GM19455 (cell line): ENCODE measurements around the gene CNTFR.

Experiments
- ATAC-seq: cut with Tn5 transposase; IDR thresholded peaks from one replicate; pipeline ENCODE4 v1.9.1; 2021; ENCODE audit not compliant: unreplicated experiment

The CNTFR gene

DNA sequence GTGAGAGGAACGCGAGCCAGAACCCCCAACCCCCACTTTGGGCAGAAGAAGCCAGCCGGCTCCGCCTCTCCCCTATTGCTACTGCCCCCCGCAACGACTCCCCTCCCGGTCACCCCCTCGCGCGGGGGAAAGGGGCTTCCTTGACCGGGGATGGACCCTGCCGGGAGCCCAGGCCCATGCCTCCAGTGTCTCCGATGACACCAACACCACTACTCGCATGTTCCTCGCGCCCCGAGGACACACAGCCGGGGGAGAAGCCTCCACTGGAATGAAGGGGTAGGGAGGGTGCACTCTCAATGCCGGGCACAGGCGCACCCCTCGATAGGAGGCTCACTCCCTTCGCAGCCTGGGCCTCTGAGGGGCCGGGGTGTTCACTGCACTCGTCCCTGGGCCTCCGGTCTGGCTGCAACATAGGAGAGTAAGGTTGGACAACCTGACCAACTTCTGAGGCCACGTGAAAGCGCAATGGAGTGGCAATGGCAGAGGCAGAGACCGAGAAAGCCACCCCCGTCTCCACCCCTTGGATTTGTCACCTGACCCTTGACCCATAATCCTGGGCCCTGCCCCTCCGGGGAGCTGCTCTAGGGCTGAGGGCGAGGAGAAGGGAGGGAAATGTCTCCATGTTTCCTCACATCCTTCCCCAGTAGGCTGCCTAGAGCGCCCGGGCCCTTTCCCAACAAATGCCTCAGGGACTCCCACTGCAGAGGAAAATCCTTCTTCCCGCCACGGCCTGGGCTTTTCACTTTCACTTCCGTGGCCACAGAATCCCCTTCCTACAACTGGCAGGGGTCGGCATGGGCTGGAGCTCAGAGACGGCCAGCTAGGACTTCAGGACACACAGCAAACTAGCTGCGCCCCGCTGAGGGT lies 1.1 kb upstream of the CNTFR start:
- no peak for ATAC-seq

DNA sequence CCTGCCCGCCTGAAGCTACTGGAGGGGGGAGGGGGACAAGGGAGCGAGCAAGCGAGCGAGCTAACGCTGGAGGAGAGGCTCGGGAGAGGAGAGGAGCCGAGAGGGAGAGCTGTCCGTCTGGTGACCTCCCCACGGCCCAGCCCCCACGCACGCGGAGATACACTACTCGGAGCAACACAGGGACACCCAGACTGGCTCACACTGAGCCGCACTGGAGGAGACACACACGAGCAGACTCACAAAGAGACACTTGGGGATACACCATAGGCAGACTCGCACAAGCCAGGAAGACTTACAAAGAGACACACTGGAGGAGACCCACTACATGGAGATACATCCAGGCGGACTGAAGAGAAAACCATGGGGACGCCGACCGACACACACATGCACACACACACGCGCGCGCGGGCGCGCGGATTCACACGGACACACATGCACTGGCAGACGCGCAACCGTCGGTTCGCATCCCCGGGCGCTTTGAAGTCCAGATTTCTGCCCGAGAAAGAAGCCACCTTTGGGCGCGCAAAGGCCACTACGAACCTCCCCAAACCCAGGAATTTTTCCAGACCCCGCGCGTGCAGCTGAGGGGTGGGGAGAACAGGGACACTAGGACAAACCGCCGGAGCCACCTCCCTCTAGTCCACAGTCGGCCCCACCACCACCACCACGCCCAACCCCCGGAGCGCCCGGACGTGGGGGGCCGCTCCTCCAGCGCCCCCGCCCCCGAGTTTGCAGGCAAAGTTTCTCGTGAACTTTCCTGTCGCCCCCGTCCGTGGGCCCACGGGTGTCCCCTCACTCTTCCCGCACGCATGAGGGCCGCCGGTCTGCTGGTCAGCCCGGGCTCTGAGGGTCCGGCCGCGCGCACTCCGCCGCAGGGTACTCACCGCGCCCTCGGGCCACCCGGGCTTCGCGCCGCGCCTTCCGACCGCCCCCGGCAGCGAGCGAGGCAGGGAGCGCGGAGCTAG lies 571 bp downstream of the CNTFR start:
- ATAC-seq, result no peak

DNA sequence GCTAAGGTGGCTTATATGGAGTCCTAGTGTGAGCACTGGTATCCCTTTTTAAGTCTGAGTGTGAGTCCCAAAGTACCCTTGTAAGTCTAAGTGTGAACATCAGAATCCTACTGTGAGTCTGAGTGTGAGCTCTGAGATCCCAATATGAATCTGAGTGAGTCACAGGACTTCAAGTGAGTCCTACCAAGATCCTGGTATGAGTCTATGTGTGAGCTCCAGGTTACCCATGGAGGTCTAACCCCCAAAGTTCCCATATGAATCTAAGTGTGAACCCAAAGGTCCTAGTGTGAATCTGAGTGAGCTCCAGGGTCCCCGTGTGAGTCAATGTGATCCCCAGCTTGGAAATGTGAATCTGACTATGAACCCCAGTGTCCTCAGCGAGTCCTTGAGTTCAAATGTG lies 2.3 kb downstream of the CNTFR start:
- no peak for ATAC-seq

DNA sequence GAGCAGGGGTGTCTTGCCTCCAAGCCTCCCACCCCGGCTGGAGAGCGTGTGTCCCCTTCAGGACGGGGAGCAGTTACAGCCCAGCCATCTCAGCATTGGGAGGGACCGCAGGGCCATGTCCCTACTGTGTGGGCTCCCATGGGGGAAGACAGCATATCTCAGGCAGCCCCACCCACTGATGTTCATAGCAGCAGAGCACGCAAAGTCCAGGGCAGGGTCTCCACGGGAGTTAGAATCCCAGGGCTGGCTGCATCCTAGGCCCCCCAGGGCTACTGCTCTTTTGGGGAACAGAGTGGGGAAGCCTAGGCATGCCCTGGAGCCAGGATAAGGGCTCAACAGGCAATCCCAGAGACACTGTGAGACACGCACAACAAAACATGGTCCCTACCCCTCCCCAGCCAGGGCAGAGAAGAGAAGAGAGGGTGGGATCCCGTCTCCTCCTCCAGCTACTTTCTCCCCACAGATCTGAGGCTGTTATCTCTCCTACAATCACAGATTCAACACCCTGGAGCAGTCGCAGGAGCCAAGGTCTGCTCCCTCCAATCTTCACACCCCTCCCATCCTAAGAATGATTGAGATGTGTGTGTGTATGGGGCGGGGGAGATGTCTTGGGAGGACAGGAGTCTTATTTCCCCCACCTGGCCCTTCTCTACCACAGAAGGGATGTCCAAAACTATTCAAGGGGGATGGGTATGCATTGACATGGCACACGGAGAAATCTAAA lies 3.4 kb downstream of the CNTFR start:
- ATAC-seq, result no peak

DNA sequence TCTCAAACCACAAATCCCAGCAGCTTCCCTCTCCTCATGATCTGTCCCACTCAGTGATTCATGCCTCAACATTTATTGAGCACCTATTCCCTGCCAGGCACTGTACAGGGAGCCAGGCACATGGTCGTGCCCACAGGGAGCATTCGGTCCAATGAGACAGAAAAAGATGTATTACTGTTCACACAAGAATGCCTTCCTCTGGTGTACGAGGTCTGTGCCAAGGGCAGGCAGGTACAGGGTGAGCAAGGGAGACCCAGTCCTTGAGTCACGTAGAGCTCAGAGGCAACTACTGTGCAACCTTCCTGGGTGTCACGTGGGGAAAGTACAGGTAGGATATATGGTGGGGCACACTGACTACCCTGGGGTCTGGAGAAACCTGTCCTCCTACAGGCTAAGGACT lies 4.6 kb downstream of the CNTFR start:
- no peak for ATAC-seq

DNA sequence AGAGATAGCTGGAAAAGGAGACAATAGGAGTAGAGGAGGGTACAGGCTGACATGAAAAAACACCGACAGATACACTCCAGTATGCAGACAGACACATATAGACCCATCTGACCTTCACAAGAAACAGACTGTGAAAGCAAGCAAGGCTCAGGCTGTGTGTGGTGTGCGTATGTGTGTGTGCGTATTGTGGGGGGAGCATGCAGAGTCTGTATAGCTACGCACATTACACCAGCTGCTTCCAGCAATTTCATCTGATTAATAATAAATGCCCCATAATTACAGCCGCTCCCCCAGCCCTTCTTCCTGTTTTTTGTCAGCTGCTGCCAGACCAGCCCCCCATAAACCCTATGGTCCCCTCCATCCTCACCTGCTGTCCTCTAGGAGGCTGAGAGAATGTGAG lies 6.7 kb downstream of the CNTFR start:
- ATAC-seq, result no peak

DNA sequence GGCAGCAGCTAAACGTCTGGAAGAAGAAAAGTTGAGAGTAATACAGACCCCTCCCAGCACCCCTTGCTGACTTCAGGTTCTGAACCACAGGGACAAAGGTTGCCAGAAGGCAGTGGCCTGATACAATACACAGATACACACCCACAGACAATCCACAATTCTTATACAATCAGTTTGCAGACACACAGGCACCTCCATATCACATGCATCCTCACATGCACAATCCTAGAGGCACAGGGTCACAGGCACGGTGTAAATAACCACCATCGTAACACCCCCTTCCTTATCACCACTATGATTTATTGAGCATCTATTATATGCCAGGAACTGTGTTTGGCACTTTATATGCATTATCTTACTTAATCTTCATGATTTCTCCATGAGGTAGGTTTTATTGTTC lies 8.2 kb downstream of the CNTFR start:
- no peak for ATAC-seq

DNA sequence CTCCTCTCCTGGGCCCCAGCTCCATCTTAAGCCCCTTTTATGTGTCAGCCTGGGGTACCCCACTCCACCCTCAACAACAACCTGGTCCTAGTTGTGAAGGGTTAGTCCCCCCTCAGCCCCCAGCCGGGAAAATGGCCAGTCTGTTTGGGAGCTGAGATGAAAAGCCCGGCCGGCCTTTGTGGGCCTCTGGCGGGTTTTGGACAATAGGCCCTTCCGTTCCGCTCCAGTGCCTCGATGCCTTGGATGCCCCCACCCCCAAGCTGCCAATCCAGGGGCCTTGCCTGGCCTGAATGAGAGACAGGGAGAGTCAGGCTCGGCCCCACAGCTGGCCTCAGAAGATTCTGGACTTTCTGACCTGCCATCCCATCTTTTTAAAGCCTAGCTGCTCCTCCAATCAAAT lies 9.2 kb downstream of the CNTFR start:
- no peak for ATAC-seq

DNA sequence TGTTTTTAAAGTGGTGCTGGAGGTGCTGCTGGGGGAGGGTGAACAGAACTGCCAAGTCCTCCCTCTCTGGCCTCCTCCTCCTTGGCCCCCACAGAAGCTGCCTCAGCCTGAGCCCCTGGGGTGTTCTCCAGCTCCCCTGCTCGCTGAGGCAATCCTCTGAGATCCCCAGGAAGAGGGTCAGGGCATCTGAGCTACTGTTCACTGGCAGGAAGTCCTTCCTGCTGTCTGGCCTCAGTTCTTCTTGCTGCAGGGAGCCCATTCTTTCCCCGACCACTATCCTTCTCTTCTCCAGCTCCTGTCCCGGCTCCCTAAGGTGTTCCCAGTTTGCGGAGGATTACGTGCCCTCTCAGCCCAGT lies 9.7 kb downstream of the CNTFR start:
- no peak for ATAC-seq

DNA sequence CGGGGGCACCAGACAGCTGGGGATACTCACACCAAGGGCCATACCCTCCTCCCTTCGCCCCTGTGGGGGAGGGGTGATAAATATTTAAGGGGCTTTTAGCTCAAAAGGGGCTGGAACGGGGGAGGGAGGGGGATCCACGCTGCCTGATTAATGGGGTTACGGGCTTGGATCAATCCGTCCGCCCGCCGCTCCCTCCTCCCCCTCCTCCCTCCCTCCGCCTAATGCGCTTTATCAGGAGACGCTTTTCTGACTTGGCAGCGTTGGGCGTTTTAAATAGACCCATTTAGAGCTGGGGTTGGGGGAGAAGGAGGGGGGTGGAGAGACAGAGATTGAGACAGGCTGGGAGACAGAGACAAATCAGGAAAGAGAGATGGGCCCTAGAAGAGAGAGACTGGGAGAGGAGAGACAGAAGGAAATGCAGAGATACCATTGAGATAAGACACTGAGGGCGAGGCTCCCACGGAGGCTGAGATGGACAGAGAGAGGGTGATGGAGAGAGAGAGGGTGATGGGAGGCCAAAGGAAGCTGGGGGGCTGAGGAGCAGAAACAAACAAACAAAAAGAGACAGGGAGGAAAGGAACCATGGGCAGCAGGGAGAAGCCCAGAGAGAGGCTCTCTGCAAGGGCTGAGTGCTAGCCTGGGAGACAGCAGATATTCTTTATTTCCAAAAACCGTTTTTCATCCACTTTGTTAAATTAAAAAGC lies 10.3 kb downstream of the CNTFR start:
- no peak for ATAC-seq

DNA sequence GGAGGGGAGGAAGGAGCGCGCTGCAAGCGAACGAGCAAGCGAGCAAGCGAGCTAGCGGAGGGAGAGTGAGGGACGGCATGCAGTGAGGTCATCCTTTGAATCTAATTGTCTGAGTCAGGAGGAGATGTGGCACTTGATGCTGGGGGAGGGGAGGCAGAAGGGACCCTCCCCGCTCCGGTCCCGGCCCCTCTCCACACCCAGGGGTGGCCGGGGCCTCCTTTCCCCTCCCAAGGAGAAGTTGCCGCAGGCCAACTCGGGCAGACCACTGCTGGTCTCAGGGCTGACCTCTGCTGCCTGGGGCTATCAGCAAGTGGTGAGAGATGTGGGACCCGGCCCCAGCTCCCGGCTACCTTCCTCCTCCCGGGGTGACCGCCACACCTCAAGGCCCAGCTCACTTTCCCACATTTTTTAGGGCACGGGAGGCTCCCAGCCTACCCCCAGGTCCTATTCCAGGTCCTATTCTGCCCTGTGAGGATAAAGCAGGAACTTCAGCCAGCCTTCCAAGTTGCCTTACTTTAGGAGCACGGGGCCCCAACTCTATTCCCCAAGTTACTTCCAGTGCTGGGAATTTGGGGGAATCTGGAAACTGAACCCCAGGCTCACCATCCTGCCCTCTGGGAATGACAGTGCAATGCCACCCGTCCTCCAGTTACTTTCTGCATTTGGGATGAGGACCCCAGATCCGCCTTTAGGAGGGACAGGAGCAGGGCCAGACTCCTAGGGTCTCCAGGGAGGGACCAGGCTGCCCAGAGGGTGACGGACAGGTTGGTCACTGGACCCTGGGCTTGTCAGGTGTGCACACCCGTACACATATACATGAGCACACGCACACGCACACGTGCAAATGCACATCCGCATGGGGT lies 11.1 kb downstream of the CNTFR start:
- ATAC-seq, result no peak

DNA sequence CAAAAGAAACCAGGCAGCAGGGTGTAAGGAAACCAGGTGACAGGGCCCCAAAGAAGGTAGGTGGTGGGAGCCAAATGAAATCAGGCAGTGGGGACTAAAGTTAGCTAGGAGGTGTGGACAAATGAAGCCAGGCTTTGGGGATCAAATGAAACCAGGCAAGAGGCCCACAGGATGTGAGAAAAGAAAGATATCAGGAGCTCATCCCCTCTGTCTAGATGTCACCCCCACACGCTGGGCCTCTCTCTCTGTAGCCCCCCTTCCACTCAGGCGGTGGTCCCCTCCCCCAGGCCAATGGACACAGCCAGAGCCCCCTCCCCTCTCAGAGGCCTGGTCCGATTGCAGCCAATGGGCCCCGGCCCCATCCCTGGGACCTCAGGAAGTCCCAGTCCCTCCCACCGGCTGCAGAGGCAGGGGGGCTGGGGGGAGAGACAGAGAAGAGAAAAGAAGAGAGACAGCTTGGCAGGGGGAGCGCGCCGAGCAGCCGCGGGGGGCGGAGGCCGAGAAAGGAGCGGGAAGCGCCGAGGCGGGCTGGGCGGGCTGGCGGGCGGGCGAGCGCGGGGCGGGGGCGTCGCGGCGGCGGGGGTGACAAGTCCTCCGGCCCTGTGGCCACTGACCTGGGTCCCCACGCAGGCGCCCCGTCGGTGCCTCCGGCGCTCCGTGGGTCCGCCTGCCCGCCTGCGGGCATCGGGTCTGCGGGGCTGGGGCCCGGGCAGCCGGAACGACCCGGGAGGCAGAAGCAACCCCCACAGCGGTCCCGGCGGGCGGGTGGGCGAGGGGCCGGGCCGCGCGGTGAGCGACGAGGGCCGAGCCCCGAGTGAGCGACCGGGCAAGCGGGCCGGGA lies 11.9 kb downstream of the CNTFR start:
- no peak for ATAC-seq

DNA sequence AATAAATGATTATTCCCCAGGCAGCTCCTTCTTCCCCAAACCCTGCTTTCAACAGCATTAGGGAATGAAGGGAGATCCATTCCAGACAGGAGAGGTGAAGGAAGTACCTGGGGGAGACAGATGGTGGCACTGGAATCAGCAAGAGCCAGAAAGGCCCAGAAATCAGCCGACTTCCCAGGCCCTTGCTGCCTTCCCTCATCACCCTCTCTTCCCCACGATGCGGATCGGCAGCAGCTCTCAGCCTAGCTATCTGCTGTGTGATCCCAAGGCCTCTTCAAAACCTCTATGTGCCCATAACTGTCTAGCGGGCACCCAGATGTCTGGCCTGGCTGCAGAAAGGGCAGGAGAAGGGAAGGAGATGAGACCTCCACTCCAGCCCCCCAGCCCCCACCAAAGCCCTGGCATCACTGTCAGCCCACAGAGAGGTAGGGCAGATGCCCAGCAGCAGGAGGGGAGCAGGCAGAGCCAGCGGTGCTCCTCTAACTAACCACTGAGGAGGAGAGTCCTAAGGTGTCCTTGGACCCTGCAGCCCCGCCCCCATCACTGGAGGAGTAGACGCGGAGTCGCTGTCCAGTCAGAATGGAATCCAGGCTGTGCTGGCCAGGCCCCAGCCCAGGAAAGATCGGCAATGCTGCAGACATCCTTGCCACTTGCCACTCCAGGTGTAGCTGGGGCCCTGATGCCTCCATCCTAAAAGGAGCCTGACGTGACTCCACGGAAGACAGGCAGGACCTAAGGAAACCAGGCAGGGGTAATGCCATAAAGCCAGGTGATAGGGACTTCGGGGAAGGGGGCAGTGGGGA lies 12.7 kb downstream of the CNTFR start:
- ATAC-seq, result no peak

DNA sequence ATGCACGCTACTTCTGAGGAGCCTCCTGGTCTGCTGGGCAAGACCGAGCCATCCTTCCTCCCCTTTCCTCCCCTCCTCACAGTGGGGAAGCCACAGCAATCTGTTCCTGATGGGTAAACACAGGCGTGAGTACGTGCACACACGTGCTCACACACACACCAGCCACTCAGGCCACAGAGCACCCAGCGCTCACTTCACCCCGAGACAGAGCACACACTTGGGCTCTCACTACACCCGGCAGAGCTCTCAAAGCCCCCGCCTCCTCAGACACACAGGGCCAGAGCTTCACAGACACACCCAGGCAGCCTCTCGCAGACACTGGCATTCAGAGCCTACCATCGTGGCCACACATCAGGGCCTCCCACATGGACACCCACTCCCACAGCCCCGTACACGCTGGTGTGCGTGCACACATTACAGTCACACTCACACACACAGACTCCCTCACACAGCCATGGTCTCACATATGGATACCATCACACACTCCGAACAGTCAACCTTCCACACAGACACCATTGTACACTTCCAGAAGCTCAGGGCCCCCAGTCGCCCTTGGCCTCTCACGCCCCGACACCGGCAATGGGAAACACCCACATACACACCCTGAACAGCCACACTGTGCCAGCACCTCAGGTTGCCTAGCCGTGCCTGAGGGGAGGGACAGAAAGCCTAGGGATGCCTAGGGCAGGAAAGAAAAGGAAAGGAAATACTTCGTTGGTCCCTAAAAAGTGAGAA lies 13.5 kb downstream of the CNTFR start:
- no peak for ATAC-seq

DNA sequence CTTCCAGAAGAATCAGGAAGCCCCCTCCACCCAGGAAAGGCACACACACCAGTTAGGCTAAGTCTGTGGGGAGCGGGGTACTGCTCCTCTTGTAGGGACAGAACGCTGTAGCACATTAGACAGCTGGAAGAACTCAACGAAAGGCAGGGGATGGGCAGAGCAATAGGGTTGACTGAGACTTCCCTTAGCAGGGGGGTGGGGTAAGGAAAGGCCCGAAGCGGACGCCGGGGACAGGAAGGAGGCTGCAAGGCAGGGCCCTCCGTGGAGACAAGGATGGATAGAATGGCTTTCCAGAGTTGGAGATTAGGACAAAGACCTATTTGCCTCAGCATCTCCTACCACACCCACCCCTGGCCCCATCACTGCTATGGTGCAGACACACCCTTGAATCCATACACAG lies 14.3 kb downstream of the CNTFR start:
- ATAC-seq, result no peak

DNA sequence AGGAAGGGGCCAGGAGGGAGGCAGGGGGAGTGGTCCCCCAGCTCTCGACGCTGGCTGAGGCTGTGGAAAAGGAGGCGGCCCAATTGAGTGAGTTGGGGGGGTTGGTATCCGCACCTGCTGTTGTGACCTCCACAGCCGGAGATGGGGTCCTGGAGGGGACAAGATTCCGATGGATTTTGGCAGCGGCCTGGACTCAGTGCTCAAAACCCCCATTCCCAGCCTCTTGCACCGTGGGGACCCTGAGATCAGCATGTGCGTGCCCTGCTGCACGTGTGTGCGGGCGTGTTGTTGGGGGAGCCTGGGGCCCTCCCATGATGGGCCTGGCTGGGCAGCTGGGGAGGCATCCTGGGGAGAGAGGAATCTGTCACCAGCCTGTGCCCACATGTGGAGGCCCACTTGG lies 15.0 kb downstream of the CNTFR start:
- ATAC-seq, result no peak

DNA sequence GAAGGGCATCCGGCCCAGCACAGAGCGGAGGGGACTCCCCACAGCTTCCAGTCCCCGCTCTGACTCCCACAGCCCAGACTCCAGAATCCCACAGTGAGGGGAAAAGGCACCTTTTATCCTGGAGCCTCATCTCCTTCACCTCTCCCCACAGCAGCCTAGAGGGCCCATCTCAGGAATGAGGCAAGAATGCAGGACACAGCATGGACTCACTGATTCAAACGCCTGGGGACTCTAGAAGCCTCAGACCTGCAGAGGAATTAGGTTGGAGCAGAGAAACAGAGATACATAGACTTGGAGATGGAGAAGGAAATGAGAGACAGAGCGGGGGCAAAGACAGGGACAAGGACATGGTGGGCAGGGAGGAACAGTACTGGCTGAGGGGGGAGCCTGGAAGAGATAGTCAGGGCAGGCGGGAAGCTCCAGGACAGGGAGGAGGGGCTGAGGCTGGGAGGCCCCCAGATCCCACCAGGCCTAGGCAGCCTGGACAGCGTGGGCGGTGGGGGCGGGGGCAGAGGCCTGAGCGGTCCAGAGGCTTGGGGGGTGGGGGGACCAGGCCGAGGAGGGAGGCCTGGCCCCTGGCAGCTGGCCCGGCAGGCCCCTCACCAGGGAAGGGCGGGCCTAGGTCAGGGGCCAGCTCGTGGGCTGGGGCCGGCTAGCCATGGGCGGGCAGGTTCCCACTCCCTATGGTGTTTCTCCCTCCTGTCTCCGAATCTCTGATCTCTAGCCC lies 15.8 kb downstream of the CNTFR start:
- ATAC-seq, result no peak
